SIG-M5 treated with dmso at 0.1 percent for 504 hours (cell line): Measurements from ENCODE around the gene UPK3A.
"Not testable (repeated sequence)": the region's sequence is repeated elsewhere in the genome, so short reads cannot be mapped to it uniquely, and the experiment has no call there.

Source experiments
- DNase-seq: peaks from one replicate; lab custom pipeline; 2025; ENCODE audit not compliant: unreplicated experiment; lab: John Stamatoyannopoulos, UW

The UPK3A gene

DNA sequence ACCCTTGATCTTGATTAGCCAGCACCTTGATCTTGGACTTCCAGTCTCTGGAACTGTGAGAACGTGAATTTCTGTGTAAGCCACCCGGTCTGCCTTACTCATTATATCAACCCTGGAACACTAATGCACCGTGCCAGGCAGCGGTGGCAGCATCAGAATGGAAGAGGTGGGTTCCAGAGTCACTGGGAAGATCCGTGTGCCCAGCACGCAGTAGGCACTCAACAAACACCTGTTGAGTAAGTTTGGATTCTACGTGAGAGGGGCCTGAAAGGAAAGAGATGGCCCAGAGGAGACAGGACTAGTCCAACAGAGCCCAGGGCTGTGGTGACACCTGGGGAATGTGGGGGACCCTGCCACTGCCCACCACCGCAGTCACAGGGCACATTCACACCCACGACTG is 6.6 kb upstream of the UPK3A start:
- DNase-seq = no peak

DNA sequence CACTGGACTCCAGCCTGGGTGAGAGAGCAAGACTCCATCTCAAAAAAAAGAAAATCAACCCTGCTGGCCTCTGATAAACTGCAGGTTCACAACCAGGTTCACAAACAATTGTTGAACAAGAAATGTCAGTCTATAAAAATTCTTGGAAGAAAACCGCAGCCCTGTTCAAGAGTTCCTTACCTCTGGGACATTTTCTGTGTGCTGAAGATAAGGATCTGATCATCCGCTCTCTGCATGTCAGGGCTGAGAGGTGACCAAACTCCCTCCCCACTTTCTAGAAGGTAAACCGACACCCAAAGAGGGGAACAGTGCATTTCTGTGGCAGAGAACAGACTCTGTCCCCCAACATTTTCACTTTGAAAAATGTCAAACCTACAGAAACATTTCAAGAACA is 4.2 kb upstream of the UPK3A start:
- DNase-seq = no peak

- DNase-seq = no peak
These were observed 3.7 kb upstream of the UPK3A start for GRCh38 chr22:45281010-45281409.

DNA sequence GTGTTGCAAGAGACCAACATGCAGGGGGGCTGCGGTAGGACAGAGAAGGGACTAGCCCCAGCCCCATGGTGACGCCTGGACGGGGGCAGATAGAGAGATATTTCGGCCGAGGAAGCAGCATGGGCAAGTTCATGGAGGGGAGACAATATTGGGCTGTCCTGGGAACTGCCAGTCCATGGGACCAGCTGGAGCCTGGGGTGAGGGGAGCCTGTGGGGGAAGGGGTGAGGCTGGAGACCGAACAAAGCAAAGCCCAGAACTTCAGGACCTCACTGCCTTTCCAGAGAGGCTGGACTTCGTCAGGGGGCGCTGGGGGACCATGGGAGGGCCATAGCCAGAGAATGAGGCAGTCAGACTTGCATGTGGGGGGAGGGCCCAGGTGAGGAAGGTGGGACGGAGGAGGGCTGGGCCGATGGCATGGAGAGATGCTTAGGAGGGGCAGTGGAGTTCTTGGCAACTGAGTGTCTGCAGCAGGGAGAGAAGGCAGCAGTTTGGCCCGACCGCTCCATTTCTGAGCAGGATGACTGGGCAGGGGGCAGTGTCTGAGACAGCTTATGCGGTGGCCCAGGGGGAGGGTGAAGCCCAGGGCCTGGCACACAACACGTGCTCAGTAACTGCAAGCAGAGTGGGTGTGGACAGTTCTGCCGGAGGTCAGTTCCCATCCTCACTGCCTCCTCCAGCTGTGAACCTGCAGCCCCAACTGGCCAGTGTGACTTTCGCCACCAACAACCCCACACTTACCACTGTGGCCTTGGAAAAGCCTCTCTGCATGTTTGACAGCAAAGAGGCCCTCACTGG is 712 bp downstream of the UPK3A start:
- no peak for DNase-seq

- DNase-seq = no peak
These were observed 2.3 kb downstream of the UPK3A start for GRCh38 chr22:45286854-45287551.

GRCh38 chr22:45290410-45290936 is 5.7 kb downstream of the UPK3A start:
- no peak for DNase-seq

GRCh38 chr22:45291061-45291930 is 6.5 kb downstream of the UPK3A start:
- no peak for DNase-seq

- no peak for DNase-seq
These were observed 7.2 kb downstream of the UPK3A start for GRCh38 chr22:45291931-45292290.

- DNase-seq = peak; percentile 51
These were observed 8.1 kb downstream of the UPK3A start for GRCh38 chr22:45292731-45293442.

DNA sequence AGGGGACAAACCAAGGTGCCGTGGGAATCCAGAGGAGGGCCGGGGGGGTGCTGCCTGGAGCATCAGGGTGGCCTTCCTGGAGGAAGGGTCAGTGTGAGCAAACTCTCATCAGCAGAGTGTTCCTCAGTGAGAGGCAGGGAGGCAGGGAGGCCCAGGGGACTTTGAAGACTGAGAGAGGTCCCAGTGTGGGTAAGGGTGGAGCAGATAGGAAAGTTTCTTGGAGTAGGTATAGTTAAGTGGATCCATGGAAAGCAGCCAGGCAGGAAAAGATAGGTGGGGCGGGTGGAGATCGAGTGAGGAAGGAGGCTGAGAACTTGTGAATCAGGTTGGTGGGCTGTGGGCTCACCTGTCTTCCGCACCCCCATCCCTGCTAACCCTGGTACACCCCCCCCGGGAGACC is 9.3 kb downstream of the UPK3A start:
- DNase-seq = no peak

DNA sequence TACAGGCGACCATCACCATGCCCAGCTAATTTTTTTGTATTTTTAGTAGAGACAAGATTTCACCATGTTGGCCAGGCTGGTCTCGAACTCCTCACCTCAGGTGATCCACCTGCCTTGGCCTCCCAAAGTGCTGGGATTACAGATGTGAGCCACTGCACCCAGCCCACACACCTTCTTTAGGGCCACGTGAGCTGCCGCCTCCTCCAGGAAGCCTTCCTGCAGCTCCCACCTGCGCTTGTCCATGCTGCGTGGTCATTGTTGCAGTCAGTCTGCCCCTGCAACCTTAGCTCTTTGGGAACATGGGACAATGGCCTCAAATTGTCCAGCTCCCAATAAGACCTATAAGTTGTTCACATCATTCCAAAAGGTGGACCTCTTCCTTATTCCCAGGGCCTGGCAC is 10.3 kb downstream of the UPK3A start:
- DNase-seq = not testable (repeated sequence)

DNA sequence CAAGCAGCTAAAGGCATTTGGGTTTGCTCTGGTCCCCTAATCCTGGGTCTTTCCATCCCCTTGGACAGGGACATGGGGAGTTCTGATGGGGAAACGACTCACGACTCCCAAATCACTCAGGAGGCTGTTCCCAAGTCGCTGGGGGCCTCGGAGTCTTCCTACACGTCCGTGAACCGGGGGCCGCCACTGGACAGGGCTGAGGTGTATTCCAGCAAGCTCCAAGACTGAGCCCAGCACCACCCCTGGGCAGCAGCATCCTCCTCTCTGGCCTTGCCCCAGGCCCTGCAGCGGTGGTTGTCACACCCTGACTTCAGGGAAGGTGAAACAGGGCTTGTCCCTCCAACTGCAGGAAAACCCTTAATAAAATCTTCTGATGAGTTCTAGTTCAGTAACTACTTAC is 10.7 kb downstream of the UPK3A start:
- DNase-seq = no peak

DNA sequence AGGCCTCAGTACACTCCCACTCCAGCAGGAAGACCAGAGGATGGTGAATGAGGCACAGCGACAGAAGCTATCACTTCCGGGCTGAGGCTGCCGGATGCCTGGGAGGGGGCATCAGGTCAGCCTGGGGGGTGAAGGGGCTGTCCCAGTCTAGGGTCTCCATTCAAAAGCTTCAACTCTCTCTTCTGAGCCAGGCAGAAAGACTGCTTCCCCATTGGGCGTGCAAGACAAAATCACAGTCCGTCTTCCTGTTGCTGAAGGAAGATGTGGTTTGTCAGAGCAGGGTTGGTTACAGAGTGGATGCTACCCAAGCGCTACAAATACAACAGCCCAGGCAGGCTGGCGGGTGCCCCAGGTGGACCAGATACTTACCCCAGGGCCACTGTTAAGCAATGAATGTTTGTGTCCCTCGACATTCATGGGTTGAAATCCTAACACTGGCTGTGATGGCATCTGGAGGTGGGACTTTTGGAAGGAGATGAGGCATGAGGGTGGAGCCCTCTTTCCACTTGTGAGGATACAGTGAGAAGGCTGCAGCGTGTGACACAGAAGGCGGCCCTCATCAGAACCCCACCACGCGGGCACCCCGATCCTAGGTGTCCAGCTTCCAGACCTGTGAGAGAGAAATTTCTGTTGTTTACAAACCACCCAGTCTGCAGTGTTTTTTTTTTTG is 12.0 kb downstream of the UPK3A start:
- peak; percentile 20 for DNase-seq

GRCh38 chr22:45298934-45299505 is 14.3 kb downstream of the UPK3A start:
- no peak for DNase-seq

DNA sequence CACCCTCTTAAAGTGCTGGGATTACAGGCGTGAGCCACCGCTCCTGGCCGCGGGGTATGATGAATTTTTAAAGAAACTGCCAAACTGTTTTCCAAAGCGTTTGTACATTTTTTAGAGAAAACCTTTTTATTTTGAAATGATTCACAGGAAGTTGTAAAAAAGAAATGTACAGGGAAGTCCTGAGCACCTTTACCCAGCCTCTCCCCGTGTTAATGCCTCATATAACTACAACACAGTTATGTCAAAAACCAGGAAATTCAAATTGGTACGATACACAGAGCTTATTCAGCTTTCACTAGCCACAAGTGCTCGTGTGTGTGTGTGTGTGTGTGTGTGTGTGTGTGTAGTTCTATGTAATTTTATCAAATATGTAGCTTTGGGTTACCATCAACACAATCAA is 18.0 kb downstream of the UPK3A start:
- no peak for DNase-seq

DNA sequence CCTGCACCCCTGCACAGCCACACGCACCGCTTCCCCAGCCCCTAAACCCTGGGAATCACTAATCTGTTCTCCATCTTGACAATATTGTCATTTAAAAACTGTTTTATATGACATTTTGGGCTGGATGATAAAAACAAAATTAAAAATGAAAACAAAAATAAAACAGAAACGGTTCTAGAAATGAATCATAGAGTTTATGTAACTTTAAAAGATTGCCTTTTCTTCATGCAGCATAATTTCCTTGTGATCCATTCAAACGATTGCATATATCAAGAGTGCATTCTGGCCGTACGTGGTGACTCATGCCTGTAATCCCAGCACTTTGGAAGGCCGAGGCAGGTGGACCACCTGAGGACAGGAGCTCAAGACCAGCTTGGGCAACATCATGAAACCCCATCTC is 18.4 kb downstream of the UPK3A start:
- DNase-seq = no peak

DNA sequence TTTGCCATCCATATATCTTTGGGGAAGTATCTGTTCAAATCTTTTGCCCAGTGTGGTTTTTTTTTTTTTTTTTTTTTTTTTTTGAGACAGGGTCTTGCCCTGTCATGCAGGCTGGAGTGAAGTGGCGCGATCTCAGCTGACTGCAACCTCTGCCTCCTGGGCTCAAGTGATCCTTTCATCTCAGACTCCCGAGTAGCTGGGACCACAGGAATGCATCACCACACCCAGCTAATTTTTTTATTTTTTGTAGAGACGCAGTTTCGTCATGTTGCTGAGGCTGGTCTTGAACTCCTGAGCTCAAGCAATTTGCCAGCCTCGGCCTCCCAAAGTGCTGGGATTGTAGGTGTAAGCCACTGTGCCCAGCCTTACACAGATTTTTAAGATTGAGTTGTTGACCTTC is 20.2 kb downstream of the UPK3A start:
- DNase-seq = no peak

- DNase-seq = no peak
These were observed 20.8 kb downstream of the UPK3A start for GRCh38 chr22:45305456-45306075.

GRCh38 chr22:45306139-45306538 is 21.4 kb downstream of the UPK3A start:
- DNase-seq = no peak
